Measurements from ENCODE around the gene KAT8.

DNA sequence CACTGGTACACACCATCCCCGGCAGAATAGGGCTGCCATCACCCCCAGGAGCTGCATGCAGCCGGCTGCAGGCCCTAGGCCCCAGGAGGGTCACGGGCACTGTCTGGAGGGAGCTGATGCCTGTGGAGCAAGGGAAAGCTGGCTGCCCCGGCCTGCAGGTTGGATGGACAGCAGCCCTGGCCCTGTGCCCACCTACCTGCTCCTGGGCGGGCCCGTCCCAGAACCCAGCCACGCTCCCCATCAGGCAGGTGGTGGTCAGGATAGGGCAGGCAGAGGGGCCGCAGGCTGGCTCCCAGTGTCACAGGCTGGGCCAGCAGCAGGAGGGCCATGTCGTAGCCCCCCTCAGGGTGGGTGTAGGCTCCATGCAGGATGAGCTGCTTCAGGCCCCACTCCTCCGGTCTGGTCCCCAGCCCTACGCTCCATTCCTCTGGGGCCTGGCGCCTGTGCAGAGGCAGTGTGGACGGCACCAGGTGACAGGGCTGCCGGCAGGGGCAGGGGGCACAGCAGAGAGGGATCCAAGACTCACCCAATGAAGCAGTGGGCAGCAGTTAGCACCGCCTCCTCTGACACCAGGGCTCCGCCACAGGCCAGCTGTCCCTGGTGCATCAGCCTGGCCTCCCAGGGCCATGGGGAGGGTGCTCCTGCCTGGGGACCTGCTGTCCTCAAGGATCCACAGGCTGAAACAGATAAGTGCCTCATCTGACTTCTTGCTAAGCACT, 32.7 kb upstream of the KAT8 start:
- TF ChIP-seq POLR2A (IDR thresholded peaks at IDR 0.05): no peak
- TF ChIP-seq, protein P1, sequence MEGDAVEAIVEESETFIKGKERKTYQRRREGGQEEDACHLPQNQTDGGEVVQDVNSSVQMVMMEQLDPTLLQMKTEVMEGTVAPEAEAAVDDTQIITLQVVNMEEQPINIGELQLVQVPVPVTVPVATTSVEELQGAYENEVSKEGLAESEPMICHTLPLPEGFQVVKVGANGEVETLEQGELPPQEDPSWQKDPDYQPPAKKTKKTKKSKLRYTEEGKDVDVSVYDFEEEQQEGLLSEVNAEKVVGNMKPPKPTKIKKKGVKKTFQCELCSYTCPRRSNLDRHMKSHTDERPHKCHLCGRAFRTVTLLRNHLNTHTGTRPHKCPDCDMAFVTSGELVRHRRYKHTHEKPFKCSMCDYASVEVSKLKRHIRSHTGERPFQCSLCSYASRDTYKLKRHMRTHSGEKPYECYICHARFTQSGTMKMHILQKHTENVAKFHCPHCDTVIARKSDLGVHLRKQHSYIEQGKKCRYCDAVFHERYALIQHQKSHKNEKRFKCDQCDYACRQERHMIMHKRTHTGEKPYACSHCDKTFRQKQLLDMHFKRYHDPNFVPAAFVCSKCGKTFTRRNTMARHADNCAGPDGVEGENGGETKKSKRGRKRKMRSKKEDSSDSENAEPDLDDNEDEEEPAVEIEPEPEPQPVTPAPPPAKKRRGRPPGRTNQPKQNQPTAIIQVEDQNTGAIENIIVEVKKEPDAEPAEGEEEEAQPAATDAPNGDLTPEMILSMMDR (IDR thresholded peaks at IDR 0.05): no peak
